GM21576 (cell line): ENCODE results near the gene ADAMTS2.
"Not testable (repeated sequence)": the region's sequence is repeated elsewhere in the genome, so short reads cannot be mapped to it uniquely, and the experiment has no call there.

Experiments
- ATAC-seq: cut with Tn5 transposase; IDR thresholded peaks from one replicate; pipeline ENCODE4 v1.9.1; 2021; ENCODE audit warnings: mild to moderate bottlenecking, moderate library complexity; ENCODE audit not compliant: unreplicated experiment

The ADAMTS2 gene

DNA sequence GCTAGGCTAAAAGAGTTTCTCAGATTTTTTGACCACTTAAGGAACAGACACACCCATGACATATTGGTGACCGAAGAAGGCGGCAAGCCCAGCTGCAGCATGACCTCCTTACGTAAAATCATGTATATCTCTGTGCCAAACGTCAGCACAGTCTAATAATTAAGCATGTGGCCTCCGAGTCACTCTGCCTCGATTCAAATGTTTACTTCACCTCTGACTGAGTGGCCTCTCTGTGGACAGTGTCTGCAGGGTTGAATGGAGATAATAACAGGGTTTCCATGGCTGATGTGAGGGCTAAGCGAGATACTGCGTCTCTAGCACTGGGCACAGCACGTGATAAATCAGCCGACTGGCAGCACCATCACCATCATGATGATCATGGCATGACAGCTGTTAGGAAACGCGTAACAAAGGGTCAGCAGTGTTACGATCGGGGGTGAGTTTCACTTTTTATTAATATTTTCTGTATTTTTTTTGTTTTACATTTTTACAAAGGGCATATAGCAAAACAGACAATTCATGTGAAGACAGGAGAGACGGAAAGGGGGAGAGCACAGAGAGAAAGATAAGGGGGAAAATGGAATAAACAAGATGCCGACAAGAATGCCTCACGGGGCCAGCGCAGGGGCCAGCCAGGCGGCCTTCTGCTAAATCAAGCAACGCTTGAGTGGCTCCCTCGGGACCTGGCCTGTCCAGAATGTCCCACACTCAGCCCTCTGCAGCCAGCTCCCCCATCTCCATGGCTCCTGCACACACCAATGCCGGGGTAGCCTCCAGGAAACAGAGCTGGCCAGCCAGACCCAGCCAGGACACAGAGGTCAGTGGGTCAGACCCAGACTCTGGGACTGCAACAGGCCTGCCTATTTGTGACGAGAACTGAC is 60.3 kb downstream of the ADAMTS2 start:
- ATAC-seq: no peak

DNA sequence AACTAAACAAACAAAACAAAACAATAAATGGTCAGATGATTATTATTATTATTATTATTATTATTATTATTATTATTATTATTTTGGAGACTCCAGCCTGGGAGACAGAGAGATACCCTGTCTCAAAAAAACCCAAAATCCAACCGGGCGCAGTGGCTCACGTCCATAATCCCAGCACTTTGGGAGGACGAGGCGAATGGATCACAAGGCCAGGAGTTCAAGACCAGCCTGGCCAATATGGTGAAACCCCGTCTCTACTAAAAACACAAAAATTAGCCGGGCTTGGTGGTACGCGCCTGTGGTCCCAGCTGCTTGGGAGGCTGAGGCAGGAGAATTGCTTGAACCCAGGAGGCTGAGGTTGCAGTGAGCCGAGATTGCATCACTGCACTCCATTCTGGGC is 61.4 kb downstream of the ADAMTS2 start:
- not testable (repeated sequence) for ATAC-seq

DNA sequence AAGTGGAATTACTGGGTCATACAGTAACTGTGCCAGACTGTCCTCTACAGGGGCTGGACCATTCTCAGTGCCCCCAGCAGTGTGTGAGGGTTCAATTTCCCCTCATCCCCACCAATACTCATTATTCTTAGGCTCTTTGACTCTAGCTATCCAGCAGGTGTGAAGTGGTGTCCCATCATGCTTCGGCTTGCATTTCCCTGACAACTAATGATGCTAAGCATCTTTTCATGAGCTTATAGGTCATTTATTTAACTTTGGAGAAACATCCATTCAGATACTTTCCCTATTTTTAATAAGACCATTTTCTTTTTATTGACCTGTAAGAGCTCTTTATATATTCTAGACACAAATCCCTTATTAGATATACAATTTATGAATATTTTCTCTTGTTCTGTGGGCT is 63.6 kb downstream of the ADAMTS2 start:
- no peak for ATAC-seq

DNA sequence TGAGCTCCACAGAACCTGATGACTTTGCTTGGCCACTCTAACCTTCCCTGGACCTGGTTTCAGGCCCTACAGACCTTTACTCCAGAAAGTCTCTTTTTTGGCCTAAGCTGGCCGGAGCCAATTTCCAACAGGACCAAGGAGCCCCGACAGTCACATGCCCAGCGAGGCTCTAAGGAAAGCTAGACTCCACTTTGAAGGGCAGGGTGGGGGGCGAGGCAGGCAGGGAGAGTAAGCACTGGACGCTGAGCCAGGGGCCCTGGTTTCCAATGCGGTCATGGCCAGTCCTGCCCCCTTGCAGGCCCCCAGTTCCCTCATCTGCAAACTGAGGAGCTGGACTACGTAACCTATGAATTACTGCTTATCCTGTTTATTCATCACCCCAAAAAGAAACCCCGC is 65.2 kb downstream of the ADAMTS2 start:
- ATAC-seq: no peak

DNA sequence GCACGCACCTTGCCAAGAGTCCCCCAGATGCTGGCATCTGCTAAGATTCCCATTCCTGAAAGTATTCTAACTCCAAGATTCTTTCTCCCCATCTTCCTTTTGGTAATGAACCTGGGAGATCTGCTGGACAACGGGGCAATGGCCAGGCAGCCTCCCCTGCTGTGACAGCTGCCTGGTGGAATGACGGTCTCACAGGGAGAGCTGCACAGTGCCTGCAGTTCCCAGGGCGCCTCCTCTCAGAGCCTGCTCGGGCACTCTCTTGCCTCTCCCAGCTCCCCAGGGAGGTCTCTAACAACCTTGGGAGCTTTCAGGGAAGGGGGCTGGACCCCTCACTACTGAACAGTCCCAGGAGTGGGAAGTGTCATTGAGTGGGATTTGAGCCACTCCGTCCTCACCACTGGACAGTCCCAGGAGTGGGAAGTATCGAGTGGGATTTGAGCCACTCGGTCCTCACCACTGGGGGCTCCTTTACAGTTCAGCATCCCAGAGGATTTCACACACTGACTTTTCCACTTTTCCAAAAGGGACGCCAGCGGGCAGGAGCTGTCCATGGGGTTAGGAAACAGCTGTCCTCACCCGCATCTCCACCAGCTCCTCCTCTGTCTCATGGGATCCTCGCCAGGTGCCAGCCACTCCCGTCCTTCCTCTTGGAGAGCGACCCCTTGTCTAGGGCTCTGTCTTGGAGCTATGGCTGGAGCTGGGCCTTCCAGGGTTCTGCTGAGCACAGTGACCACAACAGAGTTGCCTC is 65.7 kb downstream of the ADAMTS2 start:
- no peak for ATAC-seq

DNA sequence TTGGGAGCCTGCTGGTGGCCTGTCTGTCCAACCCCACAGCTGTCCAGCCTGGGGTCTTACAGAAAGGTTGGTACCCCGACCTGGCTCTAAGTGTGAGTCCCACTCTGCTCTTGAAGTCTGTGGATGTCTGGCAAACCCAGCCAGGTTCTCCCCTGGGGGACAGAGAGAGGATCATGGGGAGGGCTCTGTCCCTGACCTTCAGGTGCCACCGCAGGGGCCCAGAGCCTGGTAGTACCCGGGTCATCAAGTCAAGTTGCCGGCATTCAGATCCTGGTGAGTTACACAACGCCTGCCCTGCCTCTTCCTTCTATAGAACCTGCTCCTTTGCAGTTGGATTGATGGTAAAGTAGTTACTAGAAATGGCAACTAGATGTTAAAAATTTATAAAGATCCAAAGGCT is 66.7 kb downstream of the ADAMTS2 start:
- no peak for ATAC-seq

DNA sequence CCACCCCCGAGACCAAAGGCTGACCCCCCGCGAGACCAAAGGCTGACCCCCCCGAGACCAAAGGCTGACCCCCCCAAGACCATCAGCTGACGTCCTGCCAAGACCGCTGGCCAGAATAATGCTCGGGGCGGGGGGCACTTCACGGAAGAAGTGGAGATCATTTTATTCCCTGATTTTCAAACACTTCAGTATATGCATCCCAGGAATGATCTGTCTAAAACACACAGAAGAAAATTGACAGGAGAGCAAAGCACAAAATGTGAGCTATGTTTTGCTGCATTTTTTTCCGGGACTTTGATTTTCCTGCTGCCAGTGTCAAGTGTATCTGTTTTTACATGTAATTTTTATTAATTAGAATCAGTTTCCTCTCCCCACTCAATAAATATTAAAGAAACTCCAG is 67.1 kb downstream of the ADAMTS2 start:
- no peak for ATAC-seq

DNA sequence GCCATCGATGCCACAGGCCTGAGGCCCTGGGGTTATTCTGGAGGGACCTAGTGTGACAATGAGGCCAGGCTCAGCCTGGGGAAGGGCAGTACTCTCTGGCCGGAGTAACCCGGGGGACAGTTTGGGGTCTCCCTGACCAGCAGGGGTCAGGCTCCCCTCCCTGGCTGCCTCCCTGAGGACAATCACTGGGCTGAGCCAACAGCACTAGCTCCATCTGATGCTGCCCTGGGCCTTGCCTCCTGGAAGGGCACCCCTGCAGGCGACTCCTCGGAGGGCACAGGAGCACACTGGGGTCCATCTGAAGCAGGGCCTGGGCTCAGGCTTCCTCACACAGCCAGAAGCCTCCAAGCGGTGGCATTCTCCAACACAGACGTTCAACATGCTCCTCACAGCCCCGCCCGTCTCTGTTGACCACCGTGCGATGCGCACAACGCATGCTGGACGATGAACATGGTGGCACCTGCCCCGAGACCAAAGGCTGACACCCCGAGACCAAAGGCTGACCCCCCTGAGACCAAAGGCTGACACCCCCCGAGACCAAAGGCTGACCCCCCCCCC is 68.3 kb downstream of the ADAMTS2 start:
- no peak for ATAC-seq

DNA sequence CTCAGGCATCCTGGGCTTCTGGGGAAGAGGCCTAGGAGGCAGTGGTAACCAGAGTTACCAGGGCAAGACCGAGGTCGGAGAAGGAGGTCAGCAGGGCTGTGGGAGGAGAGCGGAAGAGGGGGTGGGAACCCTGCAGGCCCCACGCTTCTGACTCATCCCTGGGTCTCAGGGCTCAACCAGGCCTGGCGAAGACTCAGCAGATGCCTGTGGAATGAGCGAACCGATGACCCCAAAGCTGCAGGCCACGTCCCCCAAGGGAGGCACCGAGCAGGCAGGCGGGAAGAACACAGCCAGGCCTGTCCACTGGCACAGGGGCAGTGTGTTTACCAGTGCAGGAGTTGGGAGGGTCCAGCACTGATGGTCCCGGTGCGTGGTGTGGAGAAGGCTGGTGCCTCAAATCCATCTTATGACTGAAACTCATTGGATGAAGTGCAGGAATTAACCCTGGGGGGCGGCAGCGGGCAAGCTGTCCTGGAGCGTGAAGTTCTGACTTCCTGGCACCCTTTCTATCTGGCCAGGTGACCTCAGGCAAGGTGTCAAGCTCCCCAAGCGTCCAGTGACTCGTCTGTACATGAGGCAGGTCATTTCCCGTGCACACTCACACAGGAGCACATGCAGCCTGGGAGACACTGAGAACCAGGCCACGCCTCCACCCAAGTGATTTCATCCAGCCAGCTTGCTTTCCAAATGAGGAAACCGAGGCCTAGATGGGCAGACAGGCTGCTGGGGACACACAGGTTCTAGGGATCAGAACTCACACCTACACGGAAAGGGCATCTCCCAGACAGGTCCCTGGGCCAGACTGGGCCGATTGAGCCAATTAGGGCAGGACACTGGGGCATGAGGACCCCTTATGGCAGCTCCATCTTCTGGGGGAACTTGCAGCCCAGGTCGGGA is 69.1 kb downstream of the ADAMTS2 start:
- ATAC-seq: no peak

DNA sequence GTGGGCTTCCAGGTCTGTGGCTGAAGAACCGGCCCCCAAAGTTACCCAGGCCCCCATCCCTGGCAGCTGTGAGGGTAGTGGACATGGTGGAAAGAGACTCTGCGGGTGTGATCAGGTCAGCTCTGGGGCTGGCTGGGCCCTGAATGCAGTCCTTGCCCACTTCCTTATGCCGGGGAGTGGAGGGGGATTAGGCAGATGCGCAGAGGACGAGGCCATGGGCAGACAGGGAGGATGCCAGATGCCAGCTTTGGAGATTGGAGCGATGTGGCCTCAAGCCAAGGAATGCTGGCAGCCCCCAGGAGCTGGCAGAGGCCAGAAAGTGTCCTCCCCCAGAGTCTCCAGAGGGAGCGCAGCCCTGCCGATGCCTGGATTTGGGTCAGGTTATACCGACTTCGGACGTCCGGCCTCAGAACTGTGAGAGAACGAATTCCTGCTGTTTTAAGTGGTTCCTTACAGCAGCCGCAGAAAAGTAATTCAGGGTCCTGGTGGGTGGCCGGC is 69.8 kb downstream of the ADAMTS2 start:
- no peak for ATAC-seq

DNA sequence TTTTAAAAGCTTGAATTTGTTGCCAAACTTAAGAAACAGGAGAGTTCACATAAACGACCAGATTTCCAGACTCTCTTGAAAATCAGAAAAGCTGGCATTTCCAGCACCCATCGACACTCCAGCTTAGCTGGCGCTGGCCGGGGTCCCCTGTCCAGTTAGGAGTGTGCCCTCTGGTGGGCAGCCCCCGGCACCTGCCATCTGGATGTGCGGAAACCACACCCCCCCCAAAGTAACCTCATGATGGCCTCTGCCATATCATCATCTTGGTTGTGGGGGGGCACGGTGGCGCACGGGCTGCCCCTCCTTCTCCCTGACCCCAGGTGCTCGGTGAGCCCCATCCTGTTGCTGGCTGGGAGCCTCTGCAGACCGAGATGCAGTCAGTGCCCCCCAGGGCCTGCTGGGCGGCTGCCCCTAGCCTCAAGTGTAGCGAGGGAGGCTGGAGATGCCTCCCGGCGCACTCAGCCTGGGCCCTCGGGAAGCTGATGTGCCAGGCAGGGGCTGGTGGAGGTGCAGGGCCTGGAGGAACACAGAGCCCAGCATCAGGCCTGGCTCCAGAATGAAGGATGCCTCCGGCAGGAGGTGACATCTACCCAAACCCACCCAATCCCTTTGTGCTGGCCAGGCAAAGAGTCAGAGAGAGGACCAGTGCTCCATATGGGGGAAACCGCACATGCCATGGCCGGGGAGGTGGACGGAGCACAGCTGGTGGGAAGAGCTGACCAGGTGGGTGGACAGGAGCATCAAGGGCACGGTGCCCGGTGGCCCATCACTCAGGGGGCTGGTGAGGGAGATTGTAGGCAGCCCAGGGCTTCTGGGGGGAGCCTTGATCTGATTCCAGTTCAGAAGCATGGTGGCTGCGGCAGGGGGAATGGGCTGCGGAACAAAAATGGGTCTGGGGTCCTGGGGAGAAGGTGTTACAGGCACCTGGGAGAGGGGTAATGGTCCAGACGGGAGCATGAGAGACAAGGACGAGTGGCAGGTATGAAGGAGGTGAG is 70.6 kb downstream of the ADAMTS2 start:
- ATAC-seq: no peak

DNA sequence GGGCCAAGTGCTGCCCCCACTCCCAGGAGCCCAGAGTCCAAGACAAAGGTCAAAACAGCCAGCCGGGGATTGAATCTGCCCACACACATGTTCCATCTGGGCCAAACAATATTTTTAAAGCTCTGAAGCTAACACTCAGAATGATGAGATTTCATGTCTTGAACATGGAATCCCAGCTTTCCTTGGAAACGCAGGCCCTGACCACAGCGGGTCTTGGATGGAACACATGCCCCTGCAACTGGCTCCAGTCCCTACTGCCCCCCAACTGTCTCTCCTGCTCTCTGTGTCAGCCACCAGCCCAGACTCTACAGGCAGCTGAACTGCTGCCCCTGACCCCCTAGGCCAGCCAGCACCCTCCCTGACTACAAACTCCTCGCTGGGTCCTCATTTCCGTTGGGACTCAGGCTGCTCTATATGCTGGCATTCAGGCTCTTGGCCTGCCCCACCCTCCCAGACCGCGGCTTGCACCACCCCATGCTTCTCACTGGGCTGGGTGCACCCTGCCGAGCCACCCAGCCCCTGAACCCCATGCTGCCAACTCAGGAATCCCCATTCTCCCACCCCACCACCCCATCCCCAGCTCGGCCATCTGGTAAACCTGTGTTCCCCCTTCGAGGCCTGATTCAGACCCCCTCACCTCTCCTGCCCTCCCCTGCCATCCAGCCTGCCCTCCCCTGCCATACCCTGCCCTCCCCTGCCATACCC is 71.7 kb downstream of the ADAMTS2 start:
- ATAC-seq: no peak

DNA sequence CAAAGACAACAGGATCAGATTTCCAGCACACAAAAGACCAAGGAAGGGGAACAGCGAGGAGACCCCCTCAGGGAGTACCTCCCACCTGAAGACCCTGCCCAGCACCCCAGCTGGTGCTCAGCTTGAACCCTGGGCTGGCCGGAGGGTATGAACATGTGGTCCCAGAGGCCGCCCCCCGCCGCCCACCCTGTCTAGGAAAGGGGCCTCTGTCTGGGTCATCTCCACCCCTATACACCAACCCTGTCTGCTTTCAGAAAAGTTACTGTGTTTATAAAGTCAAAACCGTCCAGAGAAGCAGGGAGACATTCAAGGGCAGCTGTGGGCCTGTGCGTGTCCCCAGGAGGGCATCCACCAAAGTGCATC is 72.2 kb downstream of the ADAMTS2 start:
- ATAC-seq: no peak

DNA sequence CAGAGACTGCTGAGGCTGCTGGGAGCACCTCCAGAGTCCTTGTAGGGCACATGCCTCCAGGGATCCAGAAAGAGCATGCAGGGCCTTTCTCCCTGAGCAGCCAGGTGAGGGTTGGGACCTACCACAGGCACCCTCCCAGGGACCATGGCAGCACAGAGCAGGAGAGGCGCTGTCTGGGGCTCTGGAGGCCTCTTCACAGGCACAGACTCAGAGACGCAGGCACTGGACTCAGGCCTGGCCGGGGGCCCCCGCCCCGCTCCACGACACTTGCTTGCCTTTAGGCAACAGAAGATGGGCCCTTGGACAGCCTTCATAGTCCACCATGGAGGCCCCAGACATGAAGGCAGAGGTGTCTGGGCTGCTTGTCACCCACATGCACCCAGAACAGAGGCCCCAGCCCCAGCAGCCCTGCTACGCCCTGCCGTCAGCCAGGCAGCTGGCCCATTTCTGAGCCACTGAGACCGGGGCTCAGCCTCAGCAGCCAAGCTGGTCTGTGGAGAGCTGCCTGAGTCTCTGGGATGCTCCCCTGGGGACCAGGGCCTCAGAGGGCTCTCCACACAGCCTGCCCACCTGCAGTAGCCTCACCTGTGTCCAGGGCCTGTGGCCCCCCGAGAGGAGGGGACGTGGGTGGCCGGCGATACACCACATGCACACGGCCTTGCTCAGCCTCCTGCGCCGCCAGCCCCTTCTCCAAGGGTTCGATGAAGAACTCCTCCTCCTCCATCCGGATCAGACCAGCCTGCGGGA is 72.8 kb downstream of the ADAMTS2 start:
- ATAC-seq: no peak

DNA sequence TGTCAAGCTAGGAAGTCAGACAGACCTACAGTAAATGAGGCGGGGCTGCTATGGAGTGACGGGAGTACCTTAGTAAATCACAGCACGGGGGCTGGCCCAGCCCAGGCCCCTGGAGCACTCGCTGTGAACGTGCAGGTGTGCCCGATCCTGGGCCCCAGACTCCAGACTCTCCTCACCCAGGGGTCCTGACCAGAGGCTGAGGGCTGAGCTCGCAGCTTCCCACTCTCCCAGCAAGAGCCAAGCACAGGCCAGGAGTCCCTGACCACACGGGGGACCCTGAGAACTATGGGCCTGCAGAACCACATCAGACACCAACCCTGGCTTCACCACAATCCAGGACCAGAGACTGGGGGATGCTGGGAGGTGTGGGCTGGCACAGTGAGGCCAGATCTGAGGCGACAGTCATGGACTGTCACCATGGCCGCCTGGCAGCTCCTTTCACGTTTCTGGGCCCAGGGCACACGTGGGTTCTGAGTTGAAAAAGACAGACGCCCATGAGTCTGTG is 73.4 kb downstream of the ADAMTS2 start:
- ATAC-seq: no peak

DNA sequence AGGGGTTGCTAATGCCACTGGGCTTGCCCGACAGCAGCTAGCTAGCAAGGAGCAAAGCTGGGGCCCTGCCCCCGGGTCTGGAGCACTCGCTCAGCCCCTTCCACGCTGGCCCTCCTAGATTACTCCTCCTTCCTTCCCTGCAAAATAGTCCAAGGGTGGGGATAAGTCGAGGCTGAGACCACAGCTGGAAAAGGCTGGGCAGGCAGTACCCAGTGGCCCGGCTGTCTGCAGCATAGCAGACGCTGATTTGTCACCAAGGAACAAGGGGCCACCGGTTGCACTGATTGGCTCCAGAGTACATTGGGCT is 73.9 kb downstream of the ADAMTS2 start:
- no peak for ATAC-seq

DNA sequence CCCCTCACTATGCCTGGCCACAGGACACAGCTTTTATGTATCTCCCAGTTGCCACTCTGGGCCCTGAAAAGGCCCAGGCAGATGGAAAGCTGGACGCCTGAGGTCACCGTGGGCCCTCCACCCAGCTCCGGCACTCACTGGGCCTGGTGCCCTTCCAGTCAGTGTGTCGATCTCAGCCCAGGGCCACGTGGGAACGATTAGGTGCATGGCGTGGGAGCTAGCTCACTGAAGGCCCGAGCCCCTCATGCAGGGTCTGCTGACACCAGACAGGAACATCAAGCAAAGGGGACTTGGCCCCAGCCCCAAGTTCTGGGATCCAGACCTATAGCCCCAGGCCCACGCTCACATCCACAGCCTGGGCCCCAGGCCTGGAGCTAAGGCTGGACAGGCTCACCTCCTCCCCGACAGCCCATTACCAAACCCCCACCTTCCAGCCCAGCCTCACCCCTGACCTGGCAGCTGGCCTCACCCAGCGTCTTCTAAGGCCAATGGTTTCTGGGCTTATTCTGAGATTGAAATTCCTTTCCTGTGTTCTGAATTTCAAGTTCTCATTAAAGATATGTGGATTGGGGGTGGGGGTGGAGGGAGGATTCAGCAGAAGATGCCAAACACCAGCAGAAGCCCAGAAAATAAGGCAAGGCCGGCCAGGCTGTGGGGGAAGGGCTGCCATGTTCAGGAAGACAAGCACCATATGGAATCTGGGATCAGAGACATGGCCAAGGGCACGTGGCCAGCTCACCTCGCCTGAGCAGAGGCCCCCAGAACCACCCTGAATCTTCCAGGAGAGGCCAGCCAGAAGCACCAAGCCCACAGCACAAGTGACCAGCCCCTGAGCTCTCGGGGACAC is 74.5 kb downstream of the ADAMTS2 start:
- no peak for ATAC-seq
